KMS-11 (cell line): Measurements from ENCODE around the gene RASGRP4.

Experiments
- H2AFZ ChIP-seq: fragments of 200-600 bp; sonication (generic); 2 replicates; pipeline ENCODE4 v1.6.1; 2016; ENCODE audit warnings: antibody characterized with exemption, mixed run types, low read depth
- H3K27ac ChIP-seq: fragments of 200-600 bp; sonication (generic); 2 replicates; pipeline ENCODE4 v1.6.1; 2016; ENCODE audit warnings: mild to moderate bottlenecking, mixed run types
- H3K27me3 ChIP-seq: fragments of 200-600 bp; sonication (generic); 2 replicates; pipeline ENCODE4 v1.6.1; 2017; ENCODE audit warnings: mild to moderate bottlenecking, low read depth, mixed run types, moderate library complexity; ENCODE audit not compliant: insufficient read depth
- H3K36me3 ChIP-seq: fragments of 200-600 bp; sonication (generic); 2 replicates; pipeline ENCODE4 v1.6.1; 2017; ENCODE audit warnings: mild to moderate bottlenecking, mixed run types; ENCODE audit not compliant: insufficient read depth
- H3K4me1 ChIP-seq: fragments of 200-600 bp; sonication (generic); 2 replicates; pipeline ENCODE4 v1.6.1; 2016; ENCODE audit warnings: mild to moderate bottlenecking, low read depth, mixed run types; ENCODE audit not compliant: poor library complexity, severe bottlenecking
- H3K4me2 ChIP-seq: fragments of 200-600 bp; sonication (generic); 2 replicates; pipeline ENCODE4 v1.7.0; 2016; ENCODE audit warnings: mild to moderate bottlenecking, mixed run types
- H3K4me3 ChIP-seq: fragments of 200-600 bp; sonication (generic); IDR thresholded peaks from 2 replicates; pipeline ENCODE4 v1.6.1; 2017; ENCODE audit warnings: low read depth, low read length, mixed read lengths; ENCODE audit not compliant: insufficient read depth
- H3K79me2 ChIP-seq: fragments of 200-600 bp; sonication (generic); 2 replicates; pipeline ENCODE4 v1.6.1; 2016; ENCODE audit warnings: low read depth, mixed run types; ENCODE audit not compliant: insufficient read depth
- H3K9ac ChIP-seq: fragments of 200-600 bp; sonication (generic); 2 replicates; pipeline ENCODE4 v1.6.1; 2016; ENCODE audit warnings: mild to moderate bottlenecking, mixed run types
- H4K20me1 ChIP-seq: fragments of 200-600 bp; sonication (generic); 2 replicates; pipeline ENCODE4 v1.6.1; 2016; ENCODE audit warnings: mild to moderate bottlenecking, mixed run types; ENCODE audit not compliant: insufficient read depth
- CTCF ChIP-seq: fragments of 200-600 bp; sonication (generic); conservative IDR thresholded peaks from 2 replicates; pipeline ENCODE4 v1.6.1; 2017; ENCODE audit warnings: low read depth, mild to moderate bottlenecking, antibody characterized with exemption, low read length, moderate library complexity, mixed read lengths

The RASGRP4 gene

GRCh38 chr19:38383184-38383583 lies 42.8 kb downstream of the RASGRP4 start:
- H3K36me3 ChIP-seq = peaks cover 5% of the 10 kb centered on the region; the same call in 1 of the 2 replicates
- no peaks in the 10 kb centered on the region for H4K20me1 ChIP-seq
- H3K27ac ChIP-seq = no peak overlapping the region

GRCh38 chr19:38381138-38381537 lies 44.9 kb downstream of the RASGRP4 start:
- Histone ChIP-seq H2AFZ (no peak overlapping the region), H3K27me3 (no peaks in the 10 kb centered on the region), H3K79me2 (peaks cover 21% of the 10 kb centered on the region), H3K27ac (no peak overlapping the region), H3K9ac (no peak overlapping the region), H4K20me1 (no peaks in the 10 kb centered on the region), H3K4me2 (no peak overlapping the region), H3K4me3 (no peak overlapping the region), H3K4me1 (peaks cover 3% of the 10 kb centered on the region), H3K36me3 (peaks cover 5% of the 10 kb centered on the region; the same call in 1 of the 2 replicates)
- no peak for TF ChIP-seq CTCF

More at GRCh38 chr19:38383184-38383583, 42.8 kb downstream of the RASGRP4 start:
- no peak for TF ChIP-seq CTCF
- H3K4me2 ChIP-seq = no peak overlapping the region
- H3K9ac ChIP-seq = no peak overlapping the region
- peaks cover under 1% of the 10 kb centered on the region; the same call in 1 of the 2 replicates for H3K79me2 ChIP-seq
- H3K4me1 ChIP-seq = peaks cover 10% of the 10 kb centered on the region
- H3K27me3 ChIP-seq = peaks cover 2% of the 10 kb centered on the region; the same call in 1 of the 2 replicates
- H2AFZ ChIP-seq = no peak overlapping the region
- H3K4me3 ChIP-seq = no peak overlapping the region

GRCh38 chr19:38378866-38379265 lies 47.2 kb downstream of the RASGRP4 start:
- H3K27me3 ChIP-seq = no peaks in the 10 kb centered on the region
- no peaks in the 10 kb centered on the region for H4K20me1 ChIP-seq
- H3K9ac ChIP-seq = no peak overlapping the region
- H3K4me2 ChIP-seq = no peak overlapping the region
- H3K27ac ChIP-seq = no peak overlapping the region
- no peak for TF ChIP-seq CTCF
- peaks cover 5% of the 10 kb centered on the region; the same call in 1 of the 2 replicates for H3K36me3 ChIP-seq
- H2AFZ ChIP-seq = no peak overlapping the region
- H3K4me3 ChIP-seq = no peak overlapping the region
- H3K79me2 ChIP-seq = peaks cover 37% of the 10 kb centered on the region
- H3K4me1 ChIP-seq = peaks cover 10% of the 10 kb centered on the region

GRCh38 chr19:38377052-38377451 lies 49.0 kb downstream of the RASGRP4 start:
- Histone ChIP-seq H3K27ac (no peak overlapping the region), H4K20me1 (no peaks in the 10 kb centered on the region), H3K4me2 (no peak overlapping the region)

More at GRCh38 chr19:38377052-38377451, 49.0 kb downstream of the RASGRP4 start:
- no peak for TF ChIP-seq CTCF
- Histone ChIP-seq H3K36me3 (peaks cover 2% of the 10 kb centered on the region; the same call in 1 of the 2 replicates), H2AFZ (no peak overlapping the region), H3K4me3 (no peak overlapping the region), H3K4me1 (peaks cover 14% of the 10 kb centered on the region), H3K79me2 (peaks cover 37% of the 10 kb centered on the region), H3K27me3 (no peaks in the 10 kb centered on the region), H3K9ac (no peak overlapping the region)
